ENCODE data around the gene C19orf53.

GRCh38 chr19:13731147-13731964 is 42.9 kb upstream of the C19orf53 start:
- TF ChIP-seq CTCF (IDR thresholded peaks at IDR 0.05) (peak in 1 of 12 donors; percentile 10), POLR2A (IDR thresholded peaks at IDR 0.05) (peak in 1 of 2 donors; percentile 73)
